ENCODE data around the gene RTN1. TPM values are rescaled to one million over a fixed set of nuclear protein-coding genes. Genes with fewer than 3 reads are reported as not detected.

RTN1 gene
- total RNA-seq, 1 donor from 2014 or later: 2.1 TPM

- DNase-seq (ENCODE audit: low spot score): peak; percentile 9
- peaks cover 21% of the 10 kb centered on the region for H3K4me1 Mint-ChIP-seq (ENCODE audit: unreplicated experiment)
- H3K27me3 Mint-ChIP-seq (ENCODE audit: unreplicated experiment): no peaks in the 10 kb centered on the region
- no peaks in the 10 kb centered on the region for H3K9me3 Mint-ChIP-seq (ENCODE audit: unreplicated experiment)
- no peaks in the 10 kb centered on the region for H3K36me3 Mint-ChIP-seq (ENCODE audit: low read depth, unreplicated experiment)
- peak overlapping the region; percentile 44 for H3K4me3 Mint-ChIP-seq (ENCODE audit: unreplicated experiment)
- H3K27ac Mint-ChIP-seq (ENCODE audit: unreplicated experiment): peak overlapping the region; percentile 74
- TF ChIP-seq CTCF (IDR thresholded peaks at IDR 0.05; ENCODE audit: unreplicated experiment): no peak
Observed at GRCh38 chr14:59588101-59588500, 282.5 kb downstream of the RTN1 start.

GRCh38 chr14:59585891-59586554 is 284.6 kb downstream of the RTN1 start:
- no peak overlapping the region for H3K27ac Mint-ChIP-seq (ENCODE audit: unreplicated experiment)
- no peak for DNase-seq (ENCODE audit: low spot score)
- no peak overlapping the region for H3K4me3 Mint-ChIP-seq (ENCODE audit: unreplicated experiment)
- no peaks in the 10 kb centered on the region for H3K27me3 Mint-ChIP-seq (ENCODE audit: unreplicated experiment)
- peaks cover 24% of the 10 kb centered on the region for H3K4me1 Mint-ChIP-seq (ENCODE audit: unreplicated experiment)
- H3K9me3 Mint-ChIP-seq (ENCODE audit: unreplicated experiment): no peaks in the 10 kb centered on the region
- TF ChIP-seq CTCF (IDR thresholded peaks at IDR 0.05; ENCODE audit: unreplicated experiment): no peak
- no peaks in the 10 kb centered on the region for H3K36me3 Mint-ChIP-seq (ENCODE audit: low read depth, unreplicated experiment)

GRCh38 chr14:59583755-59584154 is 286.8 kb downstream of the RTN1 start:
- no peak for DNase-seq (ENCODE audit: low spot score)
- no peaks in the 10 kb centered on the region for H3K27me3 Mint-ChIP-seq (ENCODE audit: unreplicated experiment)
- H3K9me3 Mint-ChIP-seq (ENCODE audit: unreplicated experiment): no peaks in the 10 kb centered on the region
- no peak for TF ChIP-seq CTCF (IDR thresholded peaks at IDR 0.05; ENCODE audit: unreplicated experiment)
- H3K4me1 Mint-ChIP-seq (ENCODE audit: unreplicated experiment): peaks cover 24% of the 10 kb centered on the region
- no peak overlapping the region for H3K27ac Mint-ChIP-seq (ENCODE audit: unreplicated experiment)
- no peak overlapping the region for H3K4me3 Mint-ChIP-seq (ENCODE audit: unreplicated experiment)
- no peaks in the 10 kb centered on the region for H3K36me3 Mint-ChIP-seq (ENCODE audit: low read depth, unreplicated experiment)

GRCh38 chr14:59582845-59583509 is 287.6 kb downstream of the RTN1 start:
- H3K9me3 Mint-ChIP-seq (ENCODE audit: unreplicated experiment): no peaks in the 10 kb centered on the region
- H3K4me1 Mint-ChIP-seq (ENCODE audit: unreplicated experiment): peaks cover 21% of the 10 kb centered on the region
- DNase-seq (ENCODE audit: low spot score): no peak
- H3K4me3 Mint-ChIP-seq (ENCODE audit: unreplicated experiment): no peak overlapping the region
- H3K36me3 Mint-ChIP-seq (ENCODE audit: low read depth, unreplicated experiment): no peaks in the 10 kb centered on the region
- TF ChIP-seq CTCF (IDR thresholded peaks at IDR 0.05; ENCODE audit: unreplicated experiment): no peak
- no peaks in the 10 kb centered on the region for H3K27me3 Mint-ChIP-seq (ENCODE audit: unreplicated experiment)
- H3K27ac Mint-ChIP-seq (ENCODE audit: unreplicated experiment): no peak overlapping the region

- TF ChIP-seq CTCF (IDR thresholded peaks at IDR 0.05; ENCODE audit: unreplicated experiment): no peak
- Mint-ChIP-seq H3K4me1 (ENCODE audit: unreplicated experiment) (peaks cover 15% of the 10 kb centered on the region), H3K36me3 (ENCODE audit: low read depth, unreplicated experiment) (no peaks in the 10 kb centered on the region), H3K4me3 (ENCODE audit: unreplicated experiment) (no peak overlapping the region), H3K9me3 (ENCODE audit: unreplicated experiment) (no peaks in the 10 kb centered on the region), H3K27ac (ENCODE audit: unreplicated experiment) (no peak overlapping the region), H3K27me3 (ENCODE audit: unreplicated experiment) (no peaks in the 10 kb centered on the region)
- DNase-seq (ENCODE audit: low spot score): no peak
Observed at GRCh38 chr14:59582161-59582560, 288.4 kb downstream of the RTN1 start.
